Measurements from ENCODE around the gene CLDND1.
"Not testable (repeated sequence)": the region's sequence is repeated elsewhere in the genome, so short reads cannot be mapped to it uniquely, and the experiment has no call there.

The CLDND1 gene

GRCh38 chr3:98522544-98523281 lies at the start of gene CLDND1:
Gene CLDND1, minus strand, starts transcription at chr3:98522902. Its CDS starts 1,478 bp downstream, at chr3:98521424.
- DNase-seq (ENCODE audit: low read depth, low spot score), result peak; percentile 99

- DNase-seq (ENCODE audit: low read depth, low spot score), result no peak
Observed at GRCh38 chr3:98568402-98568801, 45.7 kb upstream of the CLDND1 start.

GRCh38 chr3:98567666-98568270 lies 45.1 kb upstream of the CLDND1 start:
- no peak for DNase-seq (ENCODE audit: low read depth, low spot score)

- DNase-seq (ENCODE audit: low read depth, low spot score), result no peak
Observed at GRCh38 chr3:98565843-98566242, 43.1 kb upstream of the CLDND1 start.

GRCh38 chr3:98565237-98565643 lies 42.5 kb upstream of the CLDND1 start:
- no peak for DNase-seq (ENCODE audit: low read depth, low spot score)

- no peak for DNase-seq (ENCODE audit: low read depth, low spot score)
Observed at GRCh38 chr3:98564282-98565005, 41.7 kb upstream of the CLDND1 start.

- peak; percentile 60 for DNase-seq (ENCODE audit: low read depth, low spot score)
Observed at GRCh38 chr3:98563661-98564281, 41.1 kb upstream of the CLDND1 start.

GRCh38 chr3:98561727-98562521 lies 39.2 kb upstream of the CLDND1 start:
- peak; percentile 48 for DNase-seq (ENCODE audit: low read depth, low spot score)

- no peak for DNase-seq (ENCODE audit: low read depth, low spot score)
Observed at GRCh38 chr3:98560911-98561310, 38.2 kb upstream of the CLDND1 start.

GRCh38 chr3:98559769-98560168 lies 37.1 kb upstream of the CLDND1 start:
- DNase-seq (ENCODE audit: low read depth, low spot score), result not testable (repeated sequence)

- no peak for DNase-seq (ENCODE audit: low read depth, low spot score)
Observed at GRCh38 chr3:98558100-98558827, 35.6 kb upstream of the CLDND1 start.

GRCh38 chr3:98557324-98558010 lies 34.8 kb upstream of the CLDND1 start:
- no peak for DNase-seq (ENCODE audit: low read depth, low spot score)

- DNase-seq (ENCODE audit: low read depth, low spot score), result peak; percentile 68
Observed at GRCh38 chr3:98556164-98557130, 33.7 kb upstream of the CLDND1 start.

GRCh38 chr3:98555025-98555379 lies 32.3 kb upstream of the CLDND1 start:
- DNase-seq (ENCODE audit: low read depth, low spot score), result peak; percentile 37

GRCh38 chr3:98554580-98554979 lies 31.9 kb upstream of the CLDND1 start:
- no peak for DNase-seq (ENCODE audit: low read depth, low spot score)

GRCh38 chr3:98553753-98554152 lies 31.1 kb upstream of the CLDND1 start:
- no peak for DNase-seq (ENCODE audit: low read depth, low spot score)

GRCh38 chr3:98553021-98553563 lies 30.4 kb upstream of the CLDND1 start:
- DNase-seq (ENCODE audit: low read depth, low spot score), result no peak

GRCh38 chr3:98552232-98553020 lies 29.7 kb upstream of the CLDND1 start:
- DNase-seq (ENCODE audit: low read depth, low spot score), result no peak

Data from astrocyte of the hippocampus (primary cell).